Renal cortical epithelial cell (primary cell): ENCODE results near the gene TMEM53. TPM values are rescaled to one million over a fixed set of nuclear protein-coding genes. Genes with fewer than 3 reads are reported as not detected.

Source experiments
- DNase-seq: peaks from one replicate; pipeline ENCODE4 v3.0.0-alpha.2; 2011; ENCODE audit warnings: low read depth
- total RNA-seq: library from RNA; depleted of rRNA; stranded (reverse); fragments of >200 nt; gene quantifications from 2 replicates; pipeline ENCODE4 v1.2.3, GENCODE V29; 2014

Gene TMEM53
- total RNA-seq, 1 donor from 2014 or later = 8.4 TPM

- DNase-seq = no peak
Observed at GRCh38 chr1:44603718-44604117, 70.6 kb downstream of the TMEM53 start.

Other genes with a start within 250 kb of the TMEM53 start
- gene ARMH1, start 233 bp upstream of the TMEM53 start, total RNA-seq = 6.7 TPM in 1 of 2 replicates, not detected in the other
- gene RNU5D-1, start 56.7 kb upstream of the TMEM53 start, total RNA-seq = not detected in 2 replicates
- gene KIF2C, start 65.4 kb upstream of the TMEM53 start, total RNA-seq = 0.94 and 15.5 TPM in 2 replicates
- gene RPS8, start 101.1 kb upstream of the TMEM53 start, total RNA-seq = 915 and 2,161 TPM in 2 replicates
- gene BEST4, start 113.7 kb upstream of the TMEM53 start, total RNA-seq = 0.15 TPM in 1 of 2 replicates, not detected in the other
- gene PLK3, start 125.9 kb upstream of the TMEM53 start, total RNA-seq = 14.2 and 16.6 TPM in 2 replicates
- 0.30 and 1.7 TPM in 2 replicates for gene DYNLT4, start 132.9 kb upstream of the TMEM53 start, total RNA-seq
- 1.2 and 4.4 TPM in 2 replicates for gene BTBD19, start 134.0 kb upstream of the TMEM53 start, total RNA-seq
- gene PTCH2, start 168.8 kb upstream of the TMEM53 start, total RNA-seq = 0.10 TPM in 1 of 2 replicates, not detected in the other